ENCODE measurements around the gene RETN.

Gene RETN

DNA sequence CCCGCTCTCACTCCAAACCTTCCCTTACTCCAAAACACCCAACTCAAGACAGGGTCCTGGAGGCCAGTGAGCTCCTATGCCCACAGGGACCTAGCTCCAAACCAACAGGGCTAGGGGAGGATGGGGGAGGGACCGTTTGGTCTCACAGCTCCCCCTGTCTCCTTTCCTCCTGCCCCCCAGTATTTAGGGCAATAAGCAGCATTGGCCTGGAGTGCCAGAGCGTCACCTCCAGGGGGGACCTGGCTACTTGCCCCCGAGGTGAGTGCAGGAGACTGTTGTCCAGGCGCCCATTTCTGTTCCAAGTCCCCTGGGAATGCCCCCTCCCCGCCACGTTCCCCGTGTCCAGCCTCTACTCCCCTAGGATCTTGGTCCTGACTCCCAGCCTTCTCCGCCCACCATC lies 792 bp downstream of the RETN start:
- Histone ChIP-seq H3K4me1 (ENCODE audit: low read depth, poor library complexity, severe bottlenecking) (no peaks in the 10 kb centered on the region), H3K9ac (no peak overlapping the region), H2AFZ (ENCODE audit: low read depth) (no peak overlapping the region), H3K4me2 (no peak overlapping the region), H3K79me2 (ENCODE audit: insufficient read depth, low read depth) (no peaks in the 10 kb centered on the region), H4K20me1 (ENCODE audit: insufficient read depth) (no peaks in the 10 kb centered on the region), H3K27me3 (ENCODE audit: insufficient read depth, low read depth) (peaks cover 57% of the 10 kb centered on the region; the same call in 1 of the 2 replicates), H3K36me3 (ENCODE audit: insufficient read depth) (no peaks in the 10 kb centered on the region), H3K4me3 (IDR thresholded peaks at IDR 0.05; ENCODE audit: insufficient read depth, low read depth, low read length) (no peak overlapping the region), H3K27ac (no peak overlapping the region)
- TF ChIP-seq, protein P1, sequence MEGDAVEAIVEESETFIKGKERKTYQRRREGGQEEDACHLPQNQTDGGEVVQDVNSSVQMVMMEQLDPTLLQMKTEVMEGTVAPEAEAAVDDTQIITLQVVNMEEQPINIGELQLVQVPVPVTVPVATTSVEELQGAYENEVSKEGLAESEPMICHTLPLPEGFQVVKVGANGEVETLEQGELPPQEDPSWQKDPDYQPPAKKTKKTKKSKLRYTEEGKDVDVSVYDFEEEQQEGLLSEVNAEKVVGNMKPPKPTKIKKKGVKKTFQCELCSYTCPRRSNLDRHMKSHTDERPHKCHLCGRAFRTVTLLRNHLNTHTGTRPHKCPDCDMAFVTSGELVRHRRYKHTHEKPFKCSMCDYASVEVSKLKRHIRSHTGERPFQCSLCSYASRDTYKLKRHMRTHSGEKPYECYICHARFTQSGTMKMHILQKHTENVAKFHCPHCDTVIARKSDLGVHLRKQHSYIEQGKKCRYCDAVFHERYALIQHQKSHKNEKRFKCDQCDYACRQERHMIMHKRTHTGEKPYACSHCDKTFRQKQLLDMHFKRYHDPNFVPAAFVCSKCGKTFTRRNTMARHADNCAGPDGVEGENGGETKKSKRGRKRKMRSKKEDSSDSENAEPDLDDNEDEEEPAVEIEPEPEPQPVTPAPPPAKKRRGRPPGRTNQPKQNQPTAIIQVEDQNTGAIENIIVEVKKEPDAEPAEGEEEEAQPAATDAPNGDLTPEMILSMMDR (conservative IDR thresholded peaks at IDR 0.05; ENCODE audit: low read depth, low read length), result no peak

DNA sequence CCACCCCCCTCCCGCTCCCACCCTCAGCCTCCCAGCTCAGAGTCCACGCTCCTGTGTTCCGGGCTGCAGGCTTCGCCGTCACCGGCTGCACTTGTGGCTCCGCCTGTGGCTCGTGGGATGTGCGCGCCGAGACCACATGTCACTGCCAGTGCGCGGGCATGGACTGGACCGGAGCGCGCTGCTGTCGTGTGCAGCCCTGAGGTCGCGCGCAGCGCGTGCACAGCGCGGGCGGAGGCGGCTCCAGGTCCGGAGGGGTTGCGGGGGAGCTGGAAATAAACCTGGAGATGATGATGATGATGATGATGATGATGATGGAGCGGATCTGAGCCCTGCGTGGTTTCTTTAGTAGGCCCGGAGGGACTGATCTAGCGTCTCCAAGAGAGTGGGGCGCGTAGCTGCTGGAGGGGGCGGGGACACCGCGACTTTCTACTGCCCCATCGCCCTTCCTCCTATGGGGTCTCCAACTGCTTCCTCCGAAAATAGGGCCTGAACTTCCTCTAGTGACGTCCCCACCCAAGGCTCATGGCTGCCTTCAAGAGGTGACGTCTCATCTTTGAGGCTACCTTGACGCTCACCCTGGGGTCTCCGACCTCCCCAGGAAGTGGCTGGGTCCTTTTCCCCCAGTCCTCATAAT lies 1.4 kb downstream of the RETN start:
- H3K36me3 ChIP-seq (ENCODE audit: insufficient read depth), result no peaks in the 10 kb centered on the region
- no peak overlapping the region for H3K27ac ChIP-seq
- TF ChIP-seq, protein P1 (conservative IDR thresholded peaks at IDR 0.05; ENCODE audit: low read depth, low read length), result no peak
- no peak overlapping the region for H3K4me2 ChIP-seq
- peaks cover 60% of the 10 kb centered on the region; the same call in 1 of the 2 replicates for H3K27me3 ChIP-seq (ENCODE audit: insufficient read depth, low read depth)
- H2AFZ ChIP-seq (ENCODE audit: low read depth), result no peak overlapping the region
- H3K9ac ChIP-seq, result no peak overlapping the region
- H3K4me3 ChIP-seq (IDR thresholded peaks at IDR 0.05; ENCODE audit: insufficient read depth, low read depth, low read length), result no peak overlapping the region
- no peaks in the 10 kb centered on the region for H4K20me1 ChIP-seq (ENCODE audit: insufficient read depth)
- H3K4me1 ChIP-seq (ENCODE audit: low read depth, poor library complexity, severe bottlenecking), result no peaks in the 10 kb centered on the region
- H3K79me2 ChIP-seq (ENCODE audit: insufficient read depth, low read depth), result no peaks in the 10 kb centered on the region

- Histone ChIP-seq H3K4me1 (ENCODE audit: low read depth, poor library complexity, severe bottlenecking) (no peaks in the 10 kb centered on the region), H2AFZ (ENCODE audit: low read depth) (no peak overlapping the region), H3K4me3 (IDR thresholded peaks at IDR 0.05; ENCODE audit: insufficient read depth, low read depth, low read length) (no peak overlapping the region)
These were observed 1.9 kb downstream of the RETN start for GRCh38 chr19:7670790-7671189.

GRCh38 chr19:7672522-7672921 lies 3.7 kb downstream of the RETN start:
- Histone ChIP-seq H3K4me3 (IDR thresholded peaks at IDR 0.05; ENCODE audit: insufficient read depth, low read depth, low read length) (no peak overlapping the region), H3K9ac (no peak overlapping the region), H3K27me3 (ENCODE audit: insufficient read depth, low read depth) (peaks cover 61% of the 10 kb centered on the region; the same call in 1 of the 2 replicates), H2AFZ (ENCODE audit: low read depth) (no peak overlapping the region), H3K79me2 (ENCODE audit: insufficient read depth, low read depth) (no peaks in the 10 kb centered on the region), H3K4me1 (ENCODE audit: low read depth, poor library complexity, severe bottlenecking) (no peaks in the 10 kb centered on the region), H4K20me1 (ENCODE audit: insufficient read depth) (no peaks in the 10 kb centered on the region), H3K4me2 (no peak overlapping the region), H3K27ac (no peak overlapping the region), H3K36me3 (ENCODE audit: insufficient read depth) (no peaks in the 10 kb centered on the region)
- TF ChIP-seq, protein P1 (conservative IDR thresholded peaks at IDR 0.05; ENCODE audit: low read depth, low read length), result no peak

More at GRCh38 chr19:7670790-7671189, 1.9 kb downstream of the RETN start:
- Histone ChIP-seq H3K9ac (no peak overlapping the region), H3K27ac (no peak overlapping the region), H3K4me2 (no peak overlapping the region), H3K36me3 (ENCODE audit: insufficient read depth) (no peaks in the 10 kb centered on the region), H3K27me3 (ENCODE audit: insufficient read depth, low read depth) (peaks cover 58% of the 10 kb centered on the region; the same call in 1 of the 2 replicates), H4K20me1 (ENCODE audit: insufficient read depth) (no peaks in the 10 kb centered on the region), H3K79me2 (ENCODE audit: insufficient read depth, low read depth) (no peaks in the 10 kb centered on the region)
- TF ChIP-seq, protein P1 (conservative IDR thresholded peaks at IDR 0.05; ENCODE audit: low read depth, low read length), result no peak

All from KMS-11 (cell line).